Measurements from ENCODE around the gene CCT7. TPM values are rescaled to one million over a fixed set of nuclear protein-coding genes. Genes with fewer than 3 reads are reported as not detected.

The CCT7 gene
- total RNA-seq, 3 donors from 2014 or later, result 924 to 1,031 (median 969) TPM

- H3K9me3 Mint-ChIP-seq, result no peaks in the 10 kb centered on the region
- no peak overlapping the region for H3K4me3 Mint-ChIP-seq
- H3K4me1 Mint-ChIP-seq (ENCODE audit: low read depth), result peaks cover 6% of the 10 kb centered on the region
These were observed 63.0 kb downstream of the CCT7 start for GRCh38 chr2:73297151-73297559.

GRCh38 chr2:73297586-73297985 lies 63.5 kb downstream of the CCT7 start:
- peaks cover 61% of the 10 kb centered on the region for H3K27me3 Mint-ChIP-seq (ENCODE audit: low read depth)
- no peaks in the 10 kb centered on the region for H3K36me3 Mint-ChIP-seq (ENCODE audit: insufficient read depth)
- peaks cover 5% of the 10 kb centered on the region for H3K4me1 Mint-ChIP-seq (ENCODE audit: low read depth)
- ATAC-seq, result no peak
- DNase-seq, result no peak
- no peak overlapping the region for H3K4me3 Mint-ChIP-seq
- H3K9me3 Mint-ChIP-seq, result no peaks in the 10 kb centered on the region

More at GRCh38 chr2:73297151-73297559, 63.0 kb downstream of the CCT7 start:
- Mint-ChIP-seq H3K27me3 (ENCODE audit: low read depth) (peaks cover 60% of the 10 kb centered on the region), H3K36me3 (ENCODE audit: insufficient read depth) (no peaks in the 10 kb centered on the region)
- no peak for ATAC-seq
- DNase-seq, result no peak

GRCh38 chr2:73300926-73301325 lies 66.8 kb downstream of the CCT7 start:
- no peaks in the 10 kb centered on the region for H3K4me1 Mint-ChIP-seq (ENCODE audit: low read depth)
- ATAC-seq, result no peak
- peaks cover 49% of the 10 kb centered on the region for H3K27me3 Mint-ChIP-seq (ENCODE audit: low read depth)
- no peaks in the 10 kb centered on the region for H3K36me3 Mint-ChIP-seq (ENCODE audit: insufficient read depth)
- H3K9me3 Mint-ChIP-seq, result no peaks in the 10 kb centered on the region
- no peak overlapping the region for H3K4me3 Mint-ChIP-seq
- no peak for DNase-seq

GRCh38 chr2:73301636-73302035 lies 67.5 kb downstream of the CCT7 start:
- H3K36me3 Mint-ChIP-seq (ENCODE audit: insufficient read depth), result no peaks in the 10 kb centered on the region
- H3K27me3 Mint-ChIP-seq (ENCODE audit: low read depth), result peaks cover 42% of the 10 kb centered on the region
- H3K4me3 Mint-ChIP-seq, result no peak overlapping the region
- DNase-seq (no peak), ATAC-seq (no peak)
- no peaks in the 10 kb centered on the region for H3K9me3 Mint-ChIP-seq
- no peaks in the 10 kb centered on the region for H3K4me1 Mint-ChIP-seq (ENCODE audit: low read depth)

Other genes starting within 250 kb of the CCT7 start
- 1 to 10 TPM; 5.2 to 7.3 (median 5.3) TPM for gene SFXN5, start 162.6 kb upstream of the CCT7 start, total RNA-seq
- 1 to 10 TPM; 4.6 to 5.1 (median 5.0) TPM for gene RAB11FIP5, start 121.4 kb upstream of the CCT7 start, total RNA-seq
- gene NOTO, start 31.7 kb upstream of the CCT7 start, total RNA-seq, result not detected
- 10 to 100 TPM; 70.8 to 78.4 (median 74.4) TPM for gene SMYD5, start 20.1 kb upstream of the CCT7 start, total RNA-seq
- 10 to 100 TPM; 29.5 to 32.3 (median 30.5) TPM for gene PRADC1, start 1.1 kb upstream of the CCT7 start, total RNA-seq
- gene FBXO41, start 50.2 kb downstream of the CCT7 start, total RNA-seq, result 10 to 100 TPM; 18.8 to 28.1 (median 27.6) TPM
- gene EGR4, start 59.2 kb downstream of the CCT7 start, total RNA-seq, result 1 to 10 TPM in 1 of 3 donors, under 1 TPM in 2; 0.79 to 1.1 (median 0.87) TPM
- 10 to 100 TPM; 11.0 to 21.3 (median 14.6) TPM for gene ALMS1, start 151.5 kb downstream of the CCT7 start, total RNA-seq